Measurements from ENCODE around the gene CLDN7. TPM values are rescaled to one million over a fixed set of nuclear protein-coding genes. Genes with fewer than 3 reads are reported as not detected.
A peak's percentile ranks its signal among the peaks of the same experiment; 100 is the strongest.

The CLDN7 gene
- total RNA-seq, 2 experiments from 2014 or later: 0.32 TPM; not detected in 1

DNA sequence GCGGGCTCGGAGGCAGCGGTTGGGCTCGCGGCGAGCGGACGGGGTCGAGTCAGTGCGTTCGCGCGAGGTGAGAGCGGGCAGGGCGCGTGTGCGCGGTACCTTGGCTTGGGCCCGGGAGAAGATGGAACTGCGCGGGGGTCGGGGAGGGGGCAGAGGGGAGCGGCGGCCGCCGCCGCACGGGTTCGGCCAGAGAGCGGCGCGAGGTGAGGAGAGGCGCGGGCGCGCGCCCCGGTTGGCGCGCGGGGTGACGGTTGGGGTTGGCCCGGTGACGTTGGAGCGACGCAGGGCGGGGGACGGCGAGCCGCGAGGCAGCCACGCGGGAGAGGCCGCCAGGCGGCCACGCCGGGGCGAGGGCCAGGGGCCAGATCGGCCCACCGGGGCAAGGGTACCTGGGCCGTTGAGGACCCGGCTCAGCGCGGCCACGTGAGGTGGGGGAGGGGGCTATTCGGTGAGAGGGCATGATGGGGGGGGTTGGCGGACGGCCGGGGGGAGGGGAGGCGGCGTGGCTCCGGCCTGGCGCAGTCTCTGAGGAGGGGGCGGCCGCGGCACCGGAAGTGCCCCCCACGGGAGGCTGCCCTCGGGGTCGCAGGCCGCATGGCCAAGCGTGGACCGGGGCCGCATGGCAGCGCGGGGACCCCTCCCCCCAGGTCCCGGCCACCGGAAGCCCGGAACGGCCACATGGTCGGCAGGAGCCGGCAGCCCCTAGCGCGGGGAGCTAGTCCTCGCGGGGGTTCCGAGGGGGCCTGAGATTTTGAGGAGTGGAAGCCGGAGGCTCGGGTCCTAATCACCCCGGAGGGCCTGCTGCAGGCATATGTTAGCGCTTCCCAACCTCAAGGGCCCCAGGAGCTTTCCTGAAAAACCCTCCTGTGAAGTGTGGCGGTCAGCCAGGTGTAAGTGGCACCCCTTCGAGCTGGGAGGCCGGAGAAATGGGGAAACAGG is 45.7 kb upstream of the CLDN7 start:
- Histone ChIP-seq H3K9me2 (ENCODE audit: insufficient read depth, low read length) (no peaks in the 10 kb centered on the region), H4K20me1 (ENCODE audit: insufficient read depth, low read length) (peaks cover 24% of the 10 kb centered on the region), H3K4me2 (ENCODE audit: low read length) (peak overlapping the region; percentile 77), H3K79me2 (ENCODE audit: insufficient read depth, low read depth, low read length) (peaks cover 43% of the 10 kb centered on the region), H3K9me3 (ENCODE audit: low read length) (no peaks in the 10 kb centered on the region), H3K4me3 (ENCODE audit: low read depth, low read length, poor library complexity, severe bottlenecking) (peak overlapping the region; percentile 99), H3K27ac (ENCODE audit: low read depth, low read length, poor library complexity, severe bottlenecking) (peak overlapping the region; percentile 95), H3K36me3 (ENCODE audit: insufficient read depth, low read length) (peaks cover 53% of the 10 kb centered on the region), H3K4me1 (ENCODE audit: insufficient read depth, low read length, poor library complexity, severe bottlenecking) (peaks cover 45% of the 10 kb centered on the region), H2AFZ (ENCODE audit: low read length) (no peak overlapping the region)
- intact Hi-C loops (cut with micrococcal nuclease; ENCODE audit: unreplicated experiment): loop anchor here (1.0 to 2.0 kb wide), 3 partner anchors 21 to 94 kb away; partner anchors contain the start of genes ELP5 and NEURL4
- BruUV-seq (replicated peaks): no TSS peak
- TF ChIP-seq EZH2phosphoT487 (IDR thresholded peaks at IDR 0.05; ENCODE audit: borderline replicate concordance, low read depth, low read length): no peak
- TF ChIP-seq, protein P1, sequence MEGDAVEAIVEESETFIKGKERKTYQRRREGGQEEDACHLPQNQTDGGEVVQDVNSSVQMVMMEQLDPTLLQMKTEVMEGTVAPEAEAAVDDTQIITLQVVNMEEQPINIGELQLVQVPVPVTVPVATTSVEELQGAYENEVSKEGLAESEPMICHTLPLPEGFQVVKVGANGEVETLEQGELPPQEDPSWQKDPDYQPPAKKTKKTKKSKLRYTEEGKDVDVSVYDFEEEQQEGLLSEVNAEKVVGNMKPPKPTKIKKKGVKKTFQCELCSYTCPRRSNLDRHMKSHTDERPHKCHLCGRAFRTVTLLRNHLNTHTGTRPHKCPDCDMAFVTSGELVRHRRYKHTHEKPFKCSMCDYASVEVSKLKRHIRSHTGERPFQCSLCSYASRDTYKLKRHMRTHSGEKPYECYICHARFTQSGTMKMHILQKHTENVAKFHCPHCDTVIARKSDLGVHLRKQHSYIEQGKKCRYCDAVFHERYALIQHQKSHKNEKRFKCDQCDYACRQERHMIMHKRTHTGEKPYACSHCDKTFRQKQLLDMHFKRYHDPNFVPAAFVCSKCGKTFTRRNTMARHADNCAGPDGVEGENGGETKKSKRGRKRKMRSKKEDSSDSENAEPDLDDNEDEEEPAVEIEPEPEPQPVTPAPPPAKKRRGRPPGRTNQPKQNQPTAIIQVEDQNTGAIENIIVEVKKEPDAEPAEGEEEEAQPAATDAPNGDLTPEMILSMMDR (conservative IDR thresholded peaks at IDR 0.05; ENCODE audit: low read length): no peak
- ChIA-PET POLR2A (interaction anchor here (0.8 to 3.2 kb wide), 3 partner anchors 12 to 29 kb away, joined by 3 to 8 read pairs (median 5); partner anchors contain the start of genes ACAP1 and NEURL4), CTCF (ENCODE audit: unreplicated experiment) (no interaction called here)
- peak; percentile 69 for DNase-seq (ENCODE audit: low spot score)

DNA sequence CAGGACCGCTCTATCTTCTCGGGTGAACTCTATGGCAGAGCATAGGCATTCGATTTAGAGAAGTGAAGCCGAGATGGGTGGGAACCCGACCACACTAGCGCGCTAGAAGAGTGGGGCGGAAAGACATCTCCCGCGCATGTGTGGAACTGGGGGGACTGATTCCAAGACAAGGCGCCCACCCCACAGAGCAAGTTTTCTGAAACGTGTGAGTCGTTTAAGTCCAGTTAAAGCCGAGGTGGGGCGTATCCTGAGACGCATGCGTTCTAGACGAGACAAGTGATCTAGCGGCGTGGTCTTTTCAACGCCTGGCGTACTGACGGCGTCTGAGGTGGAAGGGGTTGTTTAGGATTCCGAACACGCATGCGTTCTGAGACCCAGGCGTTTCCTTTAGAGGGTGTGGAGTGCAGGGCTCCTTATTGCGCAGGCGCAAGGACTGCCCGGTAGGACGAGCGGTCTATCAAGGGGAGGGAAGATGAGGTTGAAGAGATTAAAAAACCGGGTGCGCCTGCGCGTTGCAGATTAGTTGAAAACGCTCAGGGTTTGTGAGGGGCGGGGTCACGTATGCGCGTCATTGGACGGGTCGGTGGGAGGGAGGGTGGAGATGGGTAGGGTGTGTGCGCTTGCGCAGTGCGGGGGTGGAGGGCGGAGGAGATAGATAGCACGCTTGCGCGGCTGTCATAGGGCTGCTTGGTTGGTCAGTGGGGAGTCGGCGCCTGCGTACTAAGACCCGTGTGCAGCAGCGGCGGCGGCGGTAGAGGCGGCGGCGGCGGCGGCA is 44.8 kb upstream of the CLDN7 start, which contains the start of gene EIF5A:
EIF5A (plus strand) TSS at position 718 of the 775 bp plus-strand sequence. CDS start 2,008 bp downstream, outside the sequence.
- peak within 1 kb of the TSS; percentile 32; the same call in 1 of the 2 replicates for H2AFZ ChIP-seq (ENCODE audit: low read length)

More for the DNA sequence above, 44.8 kb upstream of the CLDN7 start, which contains the start of gene EIF5A:
- ChIA-PET POLR2A (no interaction called here), CTCF (ENCODE audit: unreplicated experiment) (no interaction called here)
- H3K9me3 ChIP-seq (ENCODE audit: low read length): no peaks in the 10 kb centered on the region
- no peaks in the 10 kb centered on the region for H3K9me2 ChIP-seq (ENCODE audit: insufficient read depth, low read length)
- H3K36me3 ChIP-seq (ENCODE audit: insufficient read depth, low read length): peaks cover 44% of the 10 kb centered on the region
- H3K4me1 ChIP-seq (ENCODE audit: insufficient read depth, low read length, poor library complexity, severe bottlenecking): peaks cover 38% of the 10 kb centered on the region
- BruUV-seq (replicated peaks): no TSS peak
- H3K79me2 ChIP-seq (ENCODE audit: insufficient read depth, low read depth, low read length): peaks cover 43% of the 10 kb centered on the region
- peak within 1 kb of the TSS; percentile 77 for H3K4me2 ChIP-seq (ENCODE audit: low read length)
- intact Hi-C loops (cut with micrococcal nuclease; ENCODE audit: unreplicated experiment): loop anchor here (1.0 to 2.0 kb wide), 3 partner anchors 22 to 93 kb away; partner anchors contain the start of genes ELP5 and NEURL4
- peaks cover 24% of the 10 kb centered on the region for H4K20me1 ChIP-seq (ENCODE audit: insufficient read depth, low read length)
- peak within 1 kb of the TSS; percentile 95 for H3K27ac ChIP-seq (ENCODE audit: low read depth, low read length, poor library complexity, severe bottlenecking)
- DNase-seq (ENCODE audit: low spot score): peak; percentile 100
- H3K4me3 ChIP-seq (ENCODE audit: low read depth, low read length, poor library complexity, severe bottlenecking): peak within 1 kb of the TSS; percentile 99
- TF ChIP-seq, protein P1 (conservative IDR thresholded peaks at IDR 0.05; ENCODE audit: low read length): no peak
- no peak for TF ChIP-seq EZH2phosphoT487 (IDR thresholded peaks at IDR 0.05; ENCODE audit: borderline replicate concordance, low read depth, low read length)
